IPS DF 19.7 (cell line): Measurements from ENCODE around the gene BAIAP2L1.
"Not testable (repeated sequence)": the region's sequence is repeated elsewhere in the genome, so short reads cannot be mapped to it uniquely, and the experiment has no call there.

Source experiments
- DNase-seq: peaks from one replicate; pipeline ENCODE4 v3.0.0-alpha.2; 2013; ENCODE audit warnings: low read depth, low spot score

The BAIAP2L1 gene

DNA sequence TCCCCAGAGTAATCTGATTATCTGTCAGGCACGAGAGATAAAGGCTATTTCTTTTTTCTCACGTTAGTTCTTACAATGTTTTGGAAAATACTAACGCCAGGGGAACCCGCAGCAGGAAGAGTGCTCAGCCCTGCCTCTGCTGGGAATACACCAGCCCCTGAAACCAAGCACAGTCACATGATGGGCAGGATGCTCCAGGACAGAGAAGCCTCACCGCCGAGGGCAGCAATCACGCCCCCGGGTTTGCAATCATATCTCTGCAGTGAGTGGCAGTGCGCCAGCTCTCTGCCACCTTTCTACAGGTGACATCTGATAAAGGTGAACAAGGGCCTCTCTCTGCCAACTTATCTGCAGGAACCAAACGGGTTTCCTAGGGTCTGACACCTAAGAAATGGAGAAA, 79.6 kb downstream of the BAIAP2L1 start:
- DNase-seq: no peak

DNA sequence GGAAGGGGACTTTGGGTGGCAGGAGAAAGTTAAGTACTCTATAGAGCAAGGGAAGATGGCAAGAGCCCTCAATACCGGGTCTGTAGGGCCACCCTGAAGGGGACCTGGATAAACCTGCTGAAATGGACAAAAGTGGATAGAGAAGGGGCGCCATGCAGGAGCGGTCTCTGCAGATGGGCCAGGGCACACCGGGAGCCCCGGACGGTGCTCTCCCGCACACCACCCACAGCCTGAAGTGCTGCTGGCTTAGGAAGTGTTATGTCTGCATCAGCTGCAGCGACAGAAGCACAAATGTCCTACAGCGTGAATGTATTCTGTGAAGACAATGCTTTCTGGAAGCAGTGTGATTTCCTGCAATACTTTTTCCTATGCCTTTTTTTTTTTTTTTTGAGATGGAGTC, 81.7 kb downstream of the BAIAP2L1 start:
- DNase-seq: no peak

DNA sequence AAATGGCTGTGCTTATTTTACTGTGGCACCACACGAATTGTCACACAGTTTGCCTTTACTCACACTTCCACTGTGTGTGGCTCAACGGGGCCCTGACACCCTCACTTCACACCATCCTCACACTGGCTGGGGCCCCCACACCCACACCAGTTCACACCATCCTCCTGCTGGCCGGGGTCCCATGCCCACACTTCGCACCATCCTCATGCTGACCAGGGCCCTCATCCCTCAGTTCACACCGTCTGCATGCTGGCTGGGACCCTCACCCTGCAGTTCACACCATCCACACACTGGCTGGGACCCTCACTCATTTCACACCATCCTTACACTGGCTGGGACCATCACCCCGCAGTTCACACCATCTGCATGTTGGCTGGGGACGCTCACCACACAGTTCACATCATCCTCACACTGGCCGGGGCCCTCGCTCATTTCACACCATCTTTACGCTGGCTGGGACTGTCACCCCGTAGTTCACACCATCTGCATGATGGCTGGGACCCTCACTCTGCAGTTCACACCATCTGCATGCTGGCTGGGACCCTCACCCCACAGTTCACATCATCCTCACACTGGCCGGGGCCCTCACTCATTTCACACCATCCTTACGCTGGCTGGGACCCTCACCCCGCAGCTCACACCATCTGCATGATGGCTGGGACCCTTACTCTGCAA, 83.4 kb downstream of the BAIAP2L1 start:
- no peak for DNase-seq

DNA sequence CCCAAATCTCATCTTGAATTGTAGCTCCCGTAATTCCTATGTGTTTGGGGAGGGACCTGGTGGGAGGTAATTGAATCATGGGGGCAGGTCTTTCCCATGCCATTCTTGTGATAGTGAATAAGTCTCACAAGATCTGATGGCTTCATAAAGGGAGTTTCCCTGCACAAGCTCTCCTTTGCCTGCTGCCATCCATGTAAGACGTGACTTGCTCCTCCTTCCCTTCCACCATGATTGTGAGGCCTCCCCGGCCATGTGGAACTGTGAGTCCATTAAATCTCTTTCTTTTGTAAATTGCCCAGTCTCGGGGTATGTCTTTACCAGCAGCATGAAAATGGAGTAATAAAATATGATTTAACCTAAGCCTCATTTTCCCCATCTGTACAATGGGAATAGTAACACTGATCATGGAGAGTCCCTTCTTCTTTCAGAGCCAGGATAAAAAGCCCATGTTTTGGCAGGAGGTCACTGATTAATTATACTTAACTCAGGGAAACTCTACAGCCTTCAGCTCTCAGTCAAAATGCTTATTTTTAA, 84.8 kb downstream of the BAIAP2L1 start:
- DNase-seq: not testable (repeated sequence)

DNA sequence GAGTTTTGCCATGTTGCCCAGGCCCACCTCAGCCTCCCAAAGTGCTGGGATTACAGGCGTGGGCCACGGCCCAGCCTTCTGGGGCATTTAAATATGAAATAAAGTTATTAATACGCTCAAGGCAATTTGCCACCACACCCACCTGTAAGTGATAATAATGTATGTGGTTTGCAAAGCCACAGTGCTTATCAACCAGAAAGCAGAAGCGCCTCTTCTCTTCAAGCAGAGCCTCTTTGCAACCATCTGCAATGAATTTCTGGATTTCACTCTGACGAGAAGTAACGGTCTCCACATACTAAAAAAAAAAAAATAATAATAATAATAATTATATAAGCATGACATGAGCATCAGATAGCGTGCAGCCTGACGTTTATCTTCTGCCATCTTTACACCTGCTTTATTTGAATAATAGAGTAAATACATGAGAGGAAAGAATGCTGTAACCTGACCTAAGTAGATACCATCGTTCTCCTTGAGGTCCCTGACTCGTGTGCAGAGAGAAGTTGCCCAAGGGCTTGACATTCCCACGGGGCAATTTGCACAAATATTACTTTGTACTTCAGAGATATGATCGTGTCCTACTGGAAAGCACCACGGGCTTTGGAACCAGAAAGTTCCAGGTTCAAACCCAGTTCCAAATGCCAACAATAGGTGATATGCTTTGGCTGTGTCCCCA, 85.4 kb downstream of the BAIAP2L1 start:
- DNase-seq: no peak

DNA sequence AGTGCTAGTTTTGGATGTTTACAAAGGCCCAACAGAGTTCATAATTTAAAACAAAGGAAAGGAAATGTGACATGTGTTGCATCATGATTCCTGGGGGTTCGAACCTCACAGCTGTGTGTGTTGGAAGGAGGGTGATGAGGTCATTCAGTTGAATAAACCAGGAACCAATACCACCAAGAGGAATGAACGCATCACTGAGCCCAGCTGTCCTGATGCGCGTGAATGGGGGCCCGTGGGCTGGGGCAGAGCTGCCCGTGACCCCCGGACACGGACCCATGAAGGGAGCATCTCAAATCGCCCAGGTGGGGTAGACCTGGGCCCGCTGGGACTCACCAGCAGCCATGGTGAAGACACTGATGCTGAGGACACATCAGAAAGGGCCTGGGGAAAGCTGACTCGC, 86.4 kb downstream of the BAIAP2L1 start:
- no peak for DNase-seq

DNA sequence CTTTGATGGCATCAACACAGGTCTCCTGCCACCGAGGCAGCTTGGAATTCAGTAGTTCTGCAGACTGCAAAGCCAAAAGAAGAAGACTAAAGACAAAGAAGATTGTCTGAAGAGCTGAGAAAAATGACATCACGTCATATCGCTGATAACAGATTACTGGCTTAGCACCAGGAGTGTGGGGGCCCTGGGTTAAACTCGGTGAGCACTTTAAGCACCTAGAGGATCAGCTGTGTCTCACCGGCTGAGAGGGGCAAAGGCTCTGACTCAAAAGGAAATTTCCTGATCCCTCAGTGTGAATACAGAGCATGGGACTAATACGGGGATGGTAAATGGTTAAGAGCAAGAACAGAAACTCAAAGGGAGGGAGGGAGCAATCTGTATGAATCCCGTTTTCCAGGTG, 88.7 kb downstream of the BAIAP2L1 start:
- DNase-seq: no peak

DNA sequence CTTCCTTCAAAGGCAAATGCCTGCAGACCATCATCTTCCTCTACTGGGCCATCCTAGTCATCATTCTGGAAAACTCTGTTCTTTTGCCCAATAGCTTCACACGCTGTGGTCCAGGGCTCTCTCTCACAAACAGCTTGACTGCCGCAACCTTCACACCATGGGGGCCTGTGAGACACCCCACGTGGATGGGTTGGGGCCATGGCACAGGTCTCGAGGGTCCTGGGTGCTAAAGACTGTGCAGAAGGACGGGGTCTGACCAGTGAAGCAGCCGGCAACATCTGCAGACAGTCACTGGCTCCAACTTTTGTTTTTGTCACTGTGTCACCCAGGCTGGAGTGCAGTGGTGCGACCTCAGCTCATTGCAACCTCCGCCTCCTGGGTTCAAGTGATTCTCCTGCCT, 91.3 kb downstream of the BAIAP2L1 start:
- DNase-seq: no peak

DNA sequence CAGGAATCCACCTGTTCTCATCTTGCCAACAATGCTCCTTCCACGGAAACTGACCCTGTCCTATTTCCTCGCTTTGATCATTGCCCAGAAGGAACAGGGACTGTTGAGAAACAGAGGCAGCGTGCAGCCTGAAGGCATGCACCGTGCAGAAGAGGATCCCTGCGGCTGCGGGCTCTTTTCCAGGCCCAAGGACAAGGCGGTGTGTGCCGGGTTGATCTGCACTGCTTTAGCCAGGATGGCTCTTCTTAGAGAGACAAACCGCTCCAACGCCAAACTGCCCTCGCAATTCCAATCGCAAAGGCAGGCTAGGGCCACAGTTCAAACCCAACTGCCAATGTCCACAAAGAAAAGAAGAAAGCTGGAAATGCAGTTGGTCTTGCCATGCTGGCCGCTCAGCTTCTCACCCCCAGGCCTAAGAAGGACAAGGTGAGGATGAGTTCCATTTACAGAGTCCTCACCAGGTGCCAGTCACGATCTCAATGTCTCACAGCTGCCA, 92.9 kb downstream of the BAIAP2L1 start:
- DNase-seq: no peak

DNA sequence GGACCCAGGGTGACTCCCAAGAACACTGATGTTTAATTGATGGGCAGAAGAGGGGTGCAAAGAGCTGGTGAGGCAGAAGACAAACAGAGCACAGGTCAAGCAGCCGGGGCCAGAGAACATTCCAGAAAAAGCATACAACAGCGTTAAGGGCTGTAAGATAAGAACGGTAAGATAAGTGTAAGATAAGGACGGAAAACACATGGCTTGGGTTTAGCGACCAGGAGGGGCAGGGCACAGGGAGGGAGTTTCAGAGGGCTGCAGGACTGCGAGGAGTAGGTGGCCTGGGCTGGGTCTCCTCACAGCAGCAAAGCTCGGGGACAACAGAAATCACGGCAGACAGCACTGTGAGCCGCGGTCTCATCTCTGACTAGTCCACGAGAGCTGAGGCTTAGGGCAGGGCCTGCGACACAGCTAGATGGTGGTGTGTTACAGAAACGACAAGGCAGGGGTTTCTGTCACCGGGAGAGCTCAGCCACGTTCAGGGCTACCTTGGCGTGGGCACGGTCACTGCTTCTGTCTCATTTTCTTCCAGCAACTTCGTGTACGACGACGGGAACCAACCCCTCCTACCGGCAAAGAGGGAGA, 94.8 kb downstream of the BAIAP2L1 start:
- DNase-seq: no peak

DNA sequence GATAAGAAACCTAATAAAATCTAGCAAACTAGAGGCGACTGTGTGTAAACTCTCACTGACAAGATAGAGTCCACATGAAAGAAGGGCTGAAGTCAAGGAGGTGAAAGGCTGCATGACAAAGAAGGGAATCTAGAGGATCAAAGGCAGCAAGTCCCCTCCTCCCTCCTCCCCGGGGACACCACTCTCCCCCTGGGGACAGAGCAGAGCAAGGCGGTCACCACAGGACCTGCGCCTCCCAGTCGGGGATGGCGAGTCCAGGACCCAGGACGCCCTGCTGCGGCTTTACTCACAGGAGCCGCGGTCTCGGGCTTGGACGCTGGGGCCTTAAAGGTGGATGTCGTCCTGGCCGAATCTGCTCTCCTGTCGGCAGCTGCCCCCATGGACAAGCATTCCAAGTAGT, 97.0 kb downstream of the BAIAP2L1 start:
- no peak for DNase-seq

DNA sequence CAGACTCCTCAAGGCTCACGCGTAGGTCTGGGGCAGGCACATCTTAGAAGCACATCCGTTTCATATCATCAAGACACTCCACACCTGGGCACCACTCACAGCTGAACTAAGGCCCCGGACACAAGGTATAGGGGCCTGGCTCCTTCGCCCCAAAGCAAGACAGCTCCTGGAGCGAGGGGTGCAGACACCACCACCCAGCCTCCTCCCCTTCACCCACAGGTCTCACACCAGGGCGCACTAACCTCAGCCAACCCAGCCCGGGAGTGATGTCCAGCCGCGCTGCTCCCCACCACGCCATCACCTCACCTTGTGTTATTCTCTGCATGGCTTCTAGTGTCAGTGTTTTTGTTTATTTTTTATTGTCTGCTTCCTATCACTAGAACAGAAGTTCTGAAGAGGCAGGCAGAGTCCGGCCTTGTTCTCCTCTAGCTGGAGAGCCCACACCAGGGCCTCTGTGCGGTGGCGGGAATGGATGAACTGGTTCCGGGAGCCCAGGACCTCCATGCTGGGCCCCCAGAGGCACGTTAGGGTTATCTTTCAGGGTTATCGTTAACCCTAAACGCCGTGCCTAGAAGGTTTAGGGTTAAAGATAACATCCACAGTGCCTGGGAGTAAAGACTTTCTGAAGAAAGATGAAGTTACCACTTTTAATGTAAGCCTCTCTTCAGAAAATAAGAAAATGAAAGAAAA, 97.6 kb downstream of the BAIAP2L1 start:
- no peak for DNase-seq

DNA sequence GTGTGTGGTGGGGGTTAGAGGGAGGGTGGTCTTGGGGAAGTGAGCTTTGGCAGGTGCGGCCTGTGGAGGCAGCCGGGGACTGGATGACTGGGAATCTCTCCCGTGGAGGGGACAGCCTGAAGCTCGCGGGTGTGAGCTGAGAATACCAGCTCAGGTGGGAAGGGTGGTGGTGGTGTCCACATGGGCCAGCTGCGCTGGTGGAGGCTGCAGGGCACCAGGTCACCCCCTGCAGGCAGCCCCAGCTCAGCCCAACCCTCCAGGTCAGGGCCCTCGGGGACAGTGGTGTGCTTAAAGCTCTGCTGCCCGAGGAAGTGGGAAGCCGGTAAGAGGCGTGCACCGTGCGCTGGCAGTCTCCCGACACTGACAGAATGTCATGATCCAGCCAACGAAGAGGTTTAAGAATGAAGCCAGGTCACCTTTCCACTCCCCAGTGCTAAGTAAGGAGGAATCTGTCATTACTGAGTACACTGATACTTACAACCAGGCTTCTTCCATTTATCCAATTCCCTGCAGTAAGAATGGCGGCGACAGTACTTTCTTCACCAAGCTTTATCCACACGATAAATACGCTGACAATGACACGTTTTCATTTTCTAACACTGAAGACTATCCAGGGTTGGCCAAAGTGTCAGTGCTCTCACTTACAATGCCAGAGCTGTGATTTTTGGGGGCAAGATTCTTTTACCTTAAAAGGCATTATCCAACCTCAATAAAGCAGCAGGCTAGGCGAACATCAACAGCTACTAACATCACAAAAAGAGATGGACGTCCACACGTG, 99.0 kb downstream of the BAIAP2L1 start:
- DNase-seq: no peak

DNA sequence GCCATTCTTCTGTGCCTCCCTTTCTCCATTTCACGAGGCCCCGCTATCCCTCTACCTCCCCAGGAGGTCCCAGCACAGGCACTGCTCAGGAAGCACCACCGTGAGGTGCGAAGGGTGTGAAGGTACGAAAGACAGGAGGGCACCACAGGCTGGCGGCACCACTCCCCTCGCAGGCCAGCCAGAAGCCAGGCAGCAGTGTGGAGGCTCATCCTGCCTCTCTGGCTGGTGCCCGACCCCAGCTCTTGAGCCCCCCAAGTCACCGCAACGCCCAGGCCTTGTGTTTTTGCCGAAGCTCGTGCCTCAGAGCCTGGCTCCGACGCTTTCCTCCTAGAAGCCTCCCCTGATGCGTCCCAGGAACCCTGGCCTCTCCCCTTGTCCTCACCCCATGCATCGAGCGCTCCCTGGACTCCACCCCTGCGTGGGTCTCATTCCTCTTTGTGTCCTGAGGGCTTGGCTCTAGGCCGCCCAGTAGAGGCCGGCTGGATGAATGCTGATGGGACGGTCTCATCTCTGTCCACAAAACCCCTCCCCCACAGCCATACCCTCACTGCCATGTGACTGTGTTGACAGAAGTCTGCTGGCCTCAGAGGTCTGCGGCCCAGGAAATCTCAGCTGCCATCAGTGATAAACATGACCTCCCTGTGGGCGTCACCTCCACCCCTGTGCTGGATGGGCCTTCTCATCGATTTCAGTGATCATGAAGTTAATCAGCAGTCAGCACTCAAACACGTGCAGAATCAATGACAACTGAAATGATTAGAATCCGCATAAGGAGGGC, 100.1 kb downstream of the BAIAP2L1 start:
- DNase-seq: no peak

DNA sequence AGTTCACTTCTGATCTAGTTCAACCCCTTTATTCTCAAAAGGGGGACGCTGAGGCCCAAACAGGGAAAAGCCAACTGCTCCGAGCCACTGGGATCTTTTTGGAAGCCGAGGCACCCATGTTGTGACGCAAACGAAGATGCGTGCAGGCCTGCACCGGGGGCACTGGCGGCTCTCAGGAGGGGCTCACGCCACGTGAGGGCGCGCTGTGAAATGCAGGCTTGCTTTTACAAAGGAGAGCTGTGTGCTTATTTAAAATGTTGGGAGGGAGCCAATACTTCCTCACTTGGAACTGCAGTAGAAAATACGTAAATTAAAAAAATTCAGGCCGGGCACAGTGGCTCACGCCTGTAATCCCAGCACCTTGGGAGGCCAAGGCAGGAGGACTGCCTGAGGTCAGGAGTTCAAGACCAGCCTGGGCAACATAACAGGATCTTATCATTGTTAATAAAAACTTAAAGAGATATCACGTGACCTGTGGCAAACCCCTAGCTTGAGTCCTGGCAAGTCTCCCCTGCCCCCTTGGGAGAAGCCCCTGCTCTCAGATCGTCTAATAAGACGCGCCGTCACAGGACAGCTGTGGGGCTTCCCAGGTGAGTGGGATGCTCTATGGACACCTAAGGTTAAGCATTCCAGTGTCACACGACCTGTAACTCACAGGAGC, 103.1 kb downstream of the BAIAP2L1 start:
- DNase-seq: no peak

DNA sequence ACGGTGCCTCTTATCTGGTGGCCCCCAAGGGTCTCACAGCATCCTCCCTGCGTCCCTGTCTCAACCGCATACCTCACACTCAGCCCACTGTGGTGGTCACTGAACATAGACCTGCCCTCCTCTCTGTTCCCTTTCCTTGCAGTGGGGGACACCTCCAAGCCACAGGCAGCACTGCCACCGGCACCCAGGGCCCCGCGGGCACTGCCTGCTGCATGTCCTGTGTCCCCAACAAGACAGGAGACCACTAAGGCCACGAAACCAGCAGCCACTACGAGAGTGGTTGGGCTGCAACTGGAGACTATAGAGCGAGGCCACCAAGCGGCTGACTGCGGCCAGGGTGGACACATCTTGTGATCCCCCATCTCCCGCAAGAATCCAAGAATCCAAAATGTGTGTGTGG, 104.1 kb downstream of the BAIAP2L1 start:
- DNase-seq: no peak

DNA sequence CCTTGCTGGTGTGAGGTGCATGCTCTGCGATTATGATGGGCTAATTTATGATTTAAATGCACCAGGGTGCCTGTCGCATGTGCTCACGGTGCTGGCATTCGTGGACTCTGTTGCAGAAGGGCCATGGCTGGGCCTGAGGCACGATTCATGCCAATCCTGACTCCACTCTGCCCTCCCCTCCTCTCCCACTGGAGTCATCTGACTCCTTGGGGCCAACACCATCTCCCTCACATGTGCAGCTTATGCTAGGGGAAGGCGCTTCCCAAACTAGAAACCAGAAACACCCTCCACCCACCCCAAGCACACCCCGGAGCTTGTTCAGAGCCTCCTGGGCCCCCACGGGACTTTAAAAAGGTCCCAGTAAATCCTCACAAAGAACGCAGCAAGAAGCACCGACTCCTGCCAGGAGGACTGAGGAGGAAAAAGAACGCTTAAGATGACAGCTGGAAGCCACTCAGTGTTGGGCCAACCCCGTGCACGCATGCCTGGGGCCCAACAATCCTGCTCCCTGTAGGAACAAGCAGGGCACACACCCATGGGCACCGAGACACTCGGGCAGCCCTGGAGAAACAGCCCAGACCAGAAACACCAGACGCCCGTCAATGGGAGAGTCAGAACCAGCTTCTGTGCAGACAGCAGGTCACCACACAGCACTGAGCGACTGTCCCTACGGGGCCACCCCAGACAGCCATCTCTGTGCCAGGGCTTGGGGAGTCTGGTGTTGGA, 105.3 kb downstream of the BAIAP2L1 start:
- no peak for DNase-seq

DNA sequence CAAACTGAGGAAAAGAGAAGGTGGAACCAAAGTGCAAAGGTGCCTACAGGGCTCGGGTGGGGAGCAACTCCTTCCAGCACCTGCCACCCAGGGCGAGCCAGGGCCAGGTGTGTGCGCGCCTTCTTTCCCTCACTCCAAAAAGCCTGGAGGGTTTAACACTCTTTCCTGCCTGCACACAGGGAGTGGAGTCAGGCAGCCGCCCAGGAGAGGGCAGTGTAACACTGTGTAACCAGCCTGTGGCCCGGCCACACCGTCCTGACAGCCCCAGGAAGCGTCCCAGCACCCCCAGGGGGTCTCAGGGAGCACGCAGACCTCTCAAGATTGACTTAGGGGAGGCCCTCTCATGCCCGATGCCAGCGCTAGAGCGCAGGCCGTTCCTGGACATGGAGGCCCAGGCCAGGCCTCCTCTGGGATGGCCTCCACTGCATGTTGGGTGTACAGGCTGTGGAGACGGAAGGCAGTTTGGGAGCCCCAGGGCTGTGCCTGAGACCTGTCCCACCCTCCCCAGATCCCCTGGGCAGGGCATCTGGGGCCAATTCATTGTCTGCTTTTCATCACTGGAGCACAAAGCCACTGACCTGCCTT, 106.0 kb downstream of the BAIAP2L1 start:
- DNase-seq: peak; percentile 54

DNA sequence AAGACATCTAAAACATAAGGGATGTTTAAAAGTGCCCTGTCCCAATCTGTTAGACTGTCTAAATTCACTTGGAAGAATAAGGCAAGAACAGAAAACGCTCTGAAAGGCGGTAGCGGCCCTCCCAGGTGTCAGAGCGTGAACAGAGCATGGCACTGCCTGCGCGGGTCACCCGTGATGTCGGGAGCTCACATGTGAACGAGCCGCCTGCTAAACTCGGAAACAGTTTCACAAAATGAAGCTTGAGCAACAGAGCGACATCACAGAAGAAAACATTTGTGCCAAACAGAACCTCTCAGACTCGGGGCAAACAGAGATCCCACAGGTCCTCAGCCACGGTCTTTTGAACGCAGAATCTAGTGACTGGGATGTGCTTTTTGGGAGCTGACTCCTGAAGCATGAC, 106.6 kb downstream of the BAIAP2L1 start:
- DNase-seq: no peak
